GM23338 (cell line): Measurements from ENCODE around the gene IL31. TPM values are rescaled to one million over a fixed set of nuclear protein-coding genes. Genes with fewer than 3 reads are reported as not detected.

Experiments
- ATAC-seq: fragments of 200-7000 bp; cut with Tn5 transposase; 3 replicates; pipeline ENCODE4 v1.9.1; 2020
- DNase-seq: peaks from one replicate; pipeline ENCODE4 v3.0.0-alpha.2; 2015; ENCODE audit warnings: low spot score
- H2AFZ ChIP-seq: fragments of 200-600 bp; sonication (generic); 2 replicates; pipeline ENCODE4 v1.8.0; 2016; ENCODE audit warnings: antibody characterized with exemption, mild to moderate bottlenecking, moderate library complexity
- H3F3A ChIP-seq: fragments of 200-600 bp; sonication (generic); replicated peaks from 2 replicates; pipeline ENCODE4 v1.8.0; 2017; ENCODE audit warnings: antibody characterized with exemption, mixed run types, low read depth
- H3K27ac ChIP-seq: fragments of 200-600 bp; sonication (generic); 2 replicates; pipeline ENCODE4 v1.6.1; 2016; ENCODE audit warnings: low read depth
- H3K27me3 ChIP-seq: fragments of 200-600 bp; sonication (generic); 2 replicates; pipeline ENCODE4 v1.8.0; 2016; ENCODE audit warnings: mild to moderate bottlenecking, mixed run types, moderate library complexity; ENCODE audit not compliant: insufficient read depth
- H3K36me3 ChIP-seq: fragments of 200-600 bp; sonication (generic); 2 replicates; pipeline ENCODE4 v1.8.0; 2016; ENCODE audit warnings: mild to moderate bottlenecking; ENCODE audit not compliant: insufficient read depth
- H3K4me1 ChIP-seq: fragments of 200-600 bp; sonication (generic); 2 replicates; pipeline ENCODE4 v1.8.0; 2016; ENCODE audit warnings: mild to moderate bottlenecking, moderate library complexity; ENCODE audit not compliant: insufficient read depth
- H3K4me2 ChIP-seq: fragments of 200-600 bp; sonication (generic); 2 replicates; pipeline ENCODE4 v1.7.1; 2017; ENCODE audit warnings: mixed run types
- H3K4me3 ChIP-seq: fragments of 200-600 bp; sonication (generic); 2 replicates; pipeline ENCODE4 v1.6.1; 2016; ENCODE audit warnings: mixed run types
- H3K79me2 ChIP-seq: fragments of 200-600 bp; sonication (generic); replicated peaks from 2 replicates; pipeline ENCODE4 v1.8.0; 2017; ENCODE audit warnings: mild to moderate bottlenecking; ENCODE audit not compliant: insufficient read depth
- H3K9me2 ChIP-seq: fragments of 200-600 bp; sonication (generic); 2 replicates; pipeline ENCODE4 v1.8.0; 2017; ENCODE audit not compliant: insufficient read depth
- H4K20me1 ChIP-seq: fragments of 200-600 bp; sonication (generic); replicated peaks from 2 replicates; pipeline ENCODE4 v1.8.0; 2017; ENCODE audit warnings: mild to moderate bottlenecking; ENCODE audit not compliant: insufficient read depth
- H3K27ac Mint-ChIP-seq: 2 replicates; pipeline ENCODE4 v1.8.0; 2020; ENCODE audit warnings: inconsistent platforms, mild to moderate bottlenecking, moderate library complexity, mixed read lengths
- H3K27me3 Mint-ChIP-seq: 3 replicates; pipeline ENCODE4 v1.8.0; 2022; ENCODE audit warnings: low read depth, mild to moderate bottlenecking, moderate library complexity, mixed read lengths, inconsistent platforms; ENCODE audit not compliant: insufficient read depth, poor library complexity
- H3K36me3 Mint-ChIP-seq: 3 replicates; pipeline ENCODE4 v1.8.0; 2021; ENCODE audit warnings: low read depth, mild to moderate bottlenecking, inconsistent platforms, moderate library complexity, mixed read lengths
- H3K4me1 Mint-ChIP-seq: 3 replicates; pipeline ENCODE4 v1.8.0; 2020; ENCODE audit warnings: mild to moderate bottlenecking, inconsistent platforms, mixed read lengths
- H3K4me3 Mint-ChIP-seq: 3 replicates; pipeline ENCODE4 v1.8.0; 2021; ENCODE audit warnings: moderate library complexity, mild to moderate bottlenecking, inconsistent platforms, mixed read lengths
- H3K9me3 Mint-ChIP-seq: 3 replicates; pipeline ENCODE4 v1.8.0; 2020; ENCODE audit warnings: moderate library complexity, mild to moderate bottlenecking, inconsistent platforms, mixed read lengths
- CREB1 ChIP-seq: fragments of 250-450 bp; sonication (Bioruptor Pico); IDR thresholded peaks from 2 replicates; pipeline ENCODE4 v1.5.0; 2020; ENCODE audit warnings: low read depth, mild to moderate bottlenecking, moderate library complexity
- CTCF ChIP-seq, 2 experiments: fragments of 200-600 bp in 1 of 2; sonication (generic) in 1 of 2; conservative IDR thresholded peaks; 2 replicates each; pipeline versions ENCODE4 v1.5.1 to v1.6.1; 2016 to 2017; ENCODE audit warnings: antibody characterized with exemption in 2 of 2, low read depth in 2 of 2, mild to moderate bottlenecking in 2 of 2, moderate library complexity in 1 of 2
- ETS1 ChIP-seq: IDR thresholded peaks from 2 replicates; pipeline ENCODE4 v1.6.1; 2016; ENCODE audit warnings: antibody characterized with exemption
- EZH2 ChIP-seq: fragments of 200-600 bp; sonication (generic); IDR thresholded peaks from one replicate; pipeline ENCODE4 v1.8.0; 2017; ENCODE audit warnings: antibody characterized with exemption, mild to moderate bottlenecking, low read depth; ENCODE audit not compliant: unreplicated experiment
- EZH2phosphoT487 ChIP-seq: fragments of 200-600 bp; sonication (generic); IDR thresholded peaks from one replicate; pipeline ENCODE4 v1.8.1; 2018; ENCODE audit warnings: antibody characterized with exemption; ENCODE audit not compliant: unreplicated experiment
- NANOG ChIP-seq: IDR thresholded peaks from 2 replicates; pipeline ENCODE4 v1.6.1; 2016; ENCODE audit warnings: antibody characterized with exemption, borderline replicate concordance
- POLR2AphosphoS5 ChIP-seq: IDR thresholded peaks from 2 replicates; pipeline ENCODE4 v1.6.1; 2016; ENCODE audit warnings: antibody characterized with exemption, low read depth
- REST ChIP-seq: IDR thresholded peaks from one replicate; pipeline ENCODE4 v1.6.1; 2018; ENCODE audit warnings: antibody characterized with exemption; ENCODE audit not compliant: unreplicated experiment
- STAT1 ChIP-seq: IDR thresholded peaks from one replicate; pipeline ENCODE4 v1.6.1; 2016; ENCODE audit warnings: antibody characterized with exemption; ENCODE audit not compliant: unreplicated experiment
- ZNF114 ChIP-seq: fragments of 250-450 bp; sonication (Bioruptor Pico); IDR thresholded peaks from 2 replicates; pipeline ENCODE4 v1.5.0; 2020; ENCODE audit warnings: mild to moderate bottlenecking, moderate library complexity
- ZNF331 ChIP-seq: fragments of 250-450 bp; sonication (Bioruptor Pico); IDR thresholded peaks from 2 replicates; pipeline ENCODE4 v1.5.0; 2020; ENCODE audit warnings: low read depth, mild to moderate bottlenecking, moderate library complexity
- polyA plus RNA-seq: library from polyadenylated mRNA; unstranded; fragments of >200 nt; fragmentation: Nextera tagmentation; extraction: Ambion mirVana; gene quantifications from 2 replicates; pipeline ENCODE4 v1.2.1, GENCODE V29; 2016
- total RNA-seq: library from RNA; depleted of rRNA; stranded (reverse); fragments of >200 nt; shearing (Covaris generic); gene quantifications from 2 replicates; pipeline ENCODE4 v1.2.3, GENCODE V29; 2014

IL31 gene
- total and polyA plus RNA-seq, 2 experiments from 2014 or later, result not detected

GRCh38 chr12:122207391-122207790 lies 33.4 kb upstream of the IL31 start (continued):
- no peak for TF ChIP-seq REST

GRCh38 chr12:122206976-122207375 lies 33.0 kb upstream of the IL31 start:
- H3K27ac Mint-ChIP-seq, result no peak overlapping the region
- H3K27me3 Mint-ChIP-seq, result peaks cover 38% of the 10 kb centered on the region
- peaks cover 24% of the 10 kb centered on the region for H3K4me1 Mint-ChIP-seq
- Histone ChIP-seq H3K9me2 (no peaks in the 10 kb centered on the region), H2AFZ (no peak overlapping the region), H4K20me1 (peaks cover 29% of the 10 kb centered on the region), H3K4me2 (0 out of 2 replicates have a peak overlapping the region, but pooled peaks have one; percentile 26), H3K4me1 (peaks cover 11% of the 10 kb centered on the region; the same call in 1 of the 2 replicates), H3K27me3 (peaks cover 43% of the 10 kb centered on the region), H3F3A (peaks cover 20% of the 10 kb centered on the region), H3K4me3 (no peak overlapping the region), H3K79me2 (no peaks in the 10 kb centered on the region), H3K27ac (no peak overlapping the region), H3K36me3 (peaks cover 36% of the 10 kb centered on the region)
- no peaks in the 10 kb centered on the region for H3K9me3 Mint-ChIP-seq
- DNase-seq (no peak), ATAC-seq (no peak)
- H3K36me3 Mint-ChIP-seq, result peaks cover 36% of the 10 kb centered on the region
- no peak overlapping the region for H3K4me3 Mint-ChIP-seq
- no peak for TF ChIP-seq REST
- TF ChIP-seq STAT1, result no peak
- TF ChIP-seq NANOG, result no peak
- TF ChIP-seq CREB1 (CRISPR knock-in tag), result no peak
- no peak for TF ChIP-seq ZNF331 (CRISPR knock-in tag)
- TF ChIP-seq EZH2, result no peak
- no peak for TF ChIP-seq POLR2AphosphoS5
- no peak for TF ChIP-seq CTCF (conservative IDR thresholded peaks at IDR 0.05; ENCODE audit: low read depth in 2 of 2)
- TF ChIP-seq EZH2phosphoT487, result no peak
- no peak for TF ChIP-seq ETS1
- TF ChIP-seq ZNF114 (CRISPR knock-in tag), result no peak
